Pancreas (tissue), 10 donors: Measurements from ENCODE around the gene NUP62CL. TPM values are rescaled to one million over a fixed set of nuclear protein-coding genes. Genes with fewer than 3 reads are reported as not detected.

Source experiments
- ATAC-seq, 4 donors: fragments of 200-7000 bp; cut with Tn5 transposase; one replicate each; pipeline versions ENCODE4 v1.8.0 to v1.9.1; 2020; ENCODE audit warnings: mild to moderate bottlenecking in 4 of 4, moderate library complexity in 4 of 4
- DNase-seq, 6 donors: peaks; one replicate each; pipeline ENCODE4 v3.0.0-alpha.2; 2020
- FAIRE-seq: peaks from 2 replicates; lab custom pipeline; 2012; peaks lifted over from hg19 to GRCh38; lab: Jason Lieb, UNC
- H3K27ac ChIP-seq, 4 donors: fragments of 200-600 bp; sonication (generic); 1 replicate in 3 of 4; 2 replicates in 1 of 4; pipeline versions ENCODE4 v1.5.0 to v1.8.0; 2020
- H3K27me3 ChIP-seq, 4 donors: fragments of 200-600 bp; one replicate each; pipeline ENCODE4 v1.8.0; 2021
- H3K36me3 ChIP-seq, 3 donors: fragments of 200-600 bp; sonication (generic) in 1 of 3; one replicate each; pipeline versions ENCODE4 v1.5.0 to v1.8.0; 2020 to 2021
- H3K4me1 ChIP-seq, 3 donors: fragments of 200-600 bp; one replicate each; pipeline ENCODE4 v1.8.0; 2021
- H3K4me3 ChIP-seq, 4 donors: fragments of 200-600 bp; sonication (generic) in 2 of 4; one replicate each; pipeline versions ENCODE4 v1.5.0 to v1.8.0; 2020 to 2021
- H3K9me3 ChIP-seq, 4 donors: fragments of 200-600 bp; one replicate each; pipeline ENCODE4 v1.8.0; 2021
- CTCF ChIP-seq, 4 donors: fragments of 200-600 bp; sonication (generic) in 3 of 4; IDR thresholded peaks; one replicate each; pipeline versions ENCODE4 v1.5.0 to v1.8.0; 2021; ENCODE audit warnings: antibody characterized with exemption in 4 of 4
- WGBS, 2 donors: extraction: QIAGEN DNeasy Blood & Tissue Kit; methylation state at CpG; one replicate each; pipeline ENCODE4 v1.1.7; 2013; 5-methylcytosine and 5-hydroxymethylcytosine counted together
- intact Hi-C, 3 donors: fragments of 100-400 bp; cut with DNase I; formaldehyde crosslinking; loops; one replicate each; pipeline versions ENCODE4 v1.11.1 to v1.14.2; 2022
- polyA plus RNA-seq, 2 donors: library from polyadenylated mRNA; stranded (reverse); fragments of 200-250 nt; gene quantifications; one replicate each; pipeline ENCODE4 v1.2.3, GENCODE V29; 2013
- total RNA-seq, 6 donors: library from RNA; stranded (reverse); fragmentation: NEBNext Ultra II Directional in 4 of 6; extraction: Animal tissue kit (Norgen Biotek cat#: 25700) in 4 of 6; gene quantifications; one replicate each; pipeline versions ENCODE4 v1.2.1 to v1.2.4, GENCODE V29; 2021 to 2023
- donor health status: healthy with polysubstance abuse.
- donor health status: DM: no; HTN: no; CAD: no; lungs with moderate emphysema.
- donor health status: DM: no; HTN: no; CAD: no.
- donor health status: control.
- donor health status: control.
- donor health status: Bipolar disorder and iron deficiency.
- donor health status: DM: yes; HTN: yes; CAD: no.
- donor health status: DM: no; HTN: no; CAD: no.
- donor health status: DM: no; HTN: no; CAD: no.
- donor health status: DM: yes; HTN: yes; CAD: no.

Gene NUP62CL
- total RNA-seq (1 to 10 TPM; 2.6 to 4.2 (median 3.2) TPM), polyA plus RNA-seq (1 to 10 TPM; 2.6 to 2.7 TPM)

- FAIRE-seq (peak; percentile 69), DNase-seq (peak; percentile 76 to 87 (median 80)), ATAC-seq (peak; percentile 89 to 95 (median 94))
- Histone ChIP-seq H3K27me3 (peaks cover 0 to 5% (median 4%) of the 10 kb centered on the region in 4 donors), H3K36me3 (no peaks in the 10 kb centered on the region), H3K27ac (peak within 1 kb of the TSS in 3 of 4 donors; percentile 4 to 44 (median 16)), H3K4me3 (peak within 1 kb of the TSS; percentile 12 to 51 (median 32)), H3K9me3 (no peaks in the 10 kb centered on the region), H3K4me1 (no peaks in the 10 kb centered on the region)
- WGBS, 2 donors, result 0 to 32% methylated on average over 66 of the region's 66 CpGs
- TF ChIP-seq CTCF (IDR thresholded peaks at IDR 0.05), result no peak
- intact Hi-C loops, result no loop called here
Measured at GRCh38 chrX:107205770-107206696, at the start of gene NUP62CL, which contains the start of gene DNAAF6. NUP62CL (minus strand) TSS chrX:107206433; CDS start chrX:107175146, 31,287 bp downstream. DNAAF6 (plus strand) TSS chrX:107206611; CDS start chrX:107212876, 6,265 bp downstream.

- Histone ChIP-seq H3K36me3 (no peaks in the 10 kb centered on the region), H3K9me3 (no peaks in the 10 kb centered on the region), H3K4me1 (no peaks in the 10 kb centered on the region), H3K4me3 (no peak overlapping the region), H3K27ac (no peak overlapping the region), H3K27me3 (peaks cover 0 to 4% (median 1%) of the 10 kb centered on the region in 4 donors)
- no peak for FAIRE-seq
- WGBS, 2 donors, result 61 to 81% methylated on average over 2 of the region's 2 CpGs
- intact Hi-C loops, result no loop called here
- no peak for ATAC-seq
- no peak for DNase-seq
- no peak for TF ChIP-seq CTCF (IDR thresholded peaks at IDR 0.05)
Measured at GRCh38 chrX:107228486-107228819, 22.2 kb upstream of the NUP62CL start.

- intact Hi-C loops, result no loop called here
- WGBS, 2 donors, result 76 to 85% methylated on average over 2 of the region's 2 CpGs
- ATAC-seq, result no peak
Measured at GRCh38 chrX:107227780-107228485, 21.7 kb upstream of the NUP62CL start.

GRCh38 chrX:107226757-107227156 is 20.5 kb upstream of the NUP62CL start:
- Histone ChIP-seq H3K27me3 (peaks cover 0 to 4% (median 1%) of the 10 kb centered on the region in 4 donors), H3K36me3 (no peaks in the 10 kb centered on the region), H3K9me3 (no peaks in the 10 kb centered on the region), H3K4me3 (no peak overlapping the region), H3K4me1 (no peaks in the 10 kb centered on the region), H3K27ac (no peak overlapping the region)
- no peak for DNase-seq
- intact Hi-C loops, result no loop called here
- ATAC-seq, result no peak
- FAIRE-seq, result no peak
- 73 to 82% methylated on average over 1 of the region's 1 CpG for WGBS, 2 donors
- no peak for TF ChIP-seq CTCF (IDR thresholded peaks at IDR 0.05)

More at GRCh38 chrX:107227780-107228485, 21.7 kb upstream of the NUP62CL start:
- no peak for TF ChIP-seq CTCF (IDR thresholded peaks at IDR 0.05)
- no peaks in the 10 kb centered on the region for H3K4me1 ChIP-seq
- FAIRE-seq, result no peak
- H3K9me3 ChIP-seq, result no peaks in the 10 kb centered on the region
- no peak overlapping the region for H3K4me3 ChIP-seq
- peaks cover 0 to 4% (median 1%) of the 10 kb centered on the region in 4 donors for H3K27me3 ChIP-seq
- no peak overlapping the region for H3K27ac ChIP-seq
- no peak for DNase-seq
- no peaks in the 10 kb centered on the region for H3K36me3 ChIP-seq
